Uterus (tissue), 2 donors: ENCODE measurements around the gene TIGAR.

ENCODE experiments used
- POLR2A ChIP-seq, 2 donors: fragments of 450-650 bp; IDR thresholded peaks; one replicate each; pipeline ENCODE4 v1.6.1; 2016; ENCODE audit warnings: antibody characterized with exemption in 2 of 2, mild to moderate bottlenecking in 1 of 2, moderate library complexity in 1 of 2
- TF ChIP-seq, protein P1 (sequence below), 4 experiments: fragments of 200-600 bp in 2 of 4; fragments of 450-650 bp in 2 of 4; sonication (generic) in 2 of 4; IDR thresholded peaks; one replicate each; pipeline ENCODE4 v1.5.1; 2016 to 2019; ENCODE audit warnings: antibody characterized with exemption in 4 of 4, mild to moderate bottlenecking in 2 of 4, moderate library complexity in 1 of 4

DNA sequence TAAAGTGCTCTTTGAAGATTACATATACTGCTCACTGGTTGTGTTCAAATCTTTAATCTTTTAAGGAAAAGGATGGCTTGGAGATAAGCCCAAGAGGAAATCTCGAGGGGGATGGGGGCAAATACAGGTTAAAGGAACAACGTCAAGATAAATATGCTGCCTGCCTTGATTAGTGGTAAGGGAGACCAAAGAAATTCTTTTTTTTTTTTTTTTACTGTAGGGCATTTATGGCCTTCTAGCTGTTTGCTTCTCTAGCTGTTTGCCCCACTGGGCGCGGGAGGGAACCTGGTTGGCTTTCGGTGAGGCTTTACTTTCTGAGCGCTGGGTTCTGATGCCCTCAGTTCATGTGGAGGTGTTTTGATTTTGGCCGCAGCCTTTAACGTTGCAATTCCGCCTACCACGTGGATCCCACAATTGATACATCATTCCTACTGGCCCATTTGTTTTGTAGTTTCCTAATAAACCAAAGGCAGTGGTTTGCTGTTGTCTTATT, 41.8 kb upstream of the TIGAR start:
- TF ChIP-seq, protein P1, sequence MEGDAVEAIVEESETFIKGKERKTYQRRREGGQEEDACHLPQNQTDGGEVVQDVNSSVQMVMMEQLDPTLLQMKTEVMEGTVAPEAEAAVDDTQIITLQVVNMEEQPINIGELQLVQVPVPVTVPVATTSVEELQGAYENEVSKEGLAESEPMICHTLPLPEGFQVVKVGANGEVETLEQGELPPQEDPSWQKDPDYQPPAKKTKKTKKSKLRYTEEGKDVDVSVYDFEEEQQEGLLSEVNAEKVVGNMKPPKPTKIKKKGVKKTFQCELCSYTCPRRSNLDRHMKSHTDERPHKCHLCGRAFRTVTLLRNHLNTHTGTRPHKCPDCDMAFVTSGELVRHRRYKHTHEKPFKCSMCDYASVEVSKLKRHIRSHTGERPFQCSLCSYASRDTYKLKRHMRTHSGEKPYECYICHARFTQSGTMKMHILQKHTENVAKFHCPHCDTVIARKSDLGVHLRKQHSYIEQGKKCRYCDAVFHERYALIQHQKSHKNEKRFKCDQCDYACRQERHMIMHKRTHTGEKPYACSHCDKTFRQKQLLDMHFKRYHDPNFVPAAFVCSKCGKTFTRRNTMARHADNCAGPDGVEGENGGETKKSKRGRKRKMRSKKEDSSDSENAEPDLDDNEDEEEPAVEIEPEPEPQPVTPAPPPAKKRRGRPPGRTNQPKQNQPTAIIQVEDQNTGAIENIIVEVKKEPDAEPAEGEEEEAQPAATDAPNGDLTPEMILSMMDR (IDR thresholded peaks at IDR 0.05): no peak
- no peak for TF ChIP-seq POLR2A (IDR thresholded peaks at IDR 0.05)
